GM18951 (cell line): ENCODE results near the gene AGPAT4.

Experiments used
- POLR2A ChIP-seq: IDR thresholded peaks from 4 replicates; pipeline ENCODE4 v1.6.1; 2011; ENCODE audit warnings: mild to moderate bottlenecking; ENCODE audit not compliant: insufficient read length, insufficient read depth; ENCODE audit errors: extremely low read depth
- in situ Hi-C: fragments of 300-500 bp; cut with MboI; formaldehyde crosslinking; loops from one replicate; pipeline ENCODE4 v1.12.0; 2022; ENCODE audit warnings: low sequenced_read_pairs, mixed read lengths, inconsistent platforms; ENCODE audit not compliant: unreplicated experiment

AGPAT4 gene

DNA sequence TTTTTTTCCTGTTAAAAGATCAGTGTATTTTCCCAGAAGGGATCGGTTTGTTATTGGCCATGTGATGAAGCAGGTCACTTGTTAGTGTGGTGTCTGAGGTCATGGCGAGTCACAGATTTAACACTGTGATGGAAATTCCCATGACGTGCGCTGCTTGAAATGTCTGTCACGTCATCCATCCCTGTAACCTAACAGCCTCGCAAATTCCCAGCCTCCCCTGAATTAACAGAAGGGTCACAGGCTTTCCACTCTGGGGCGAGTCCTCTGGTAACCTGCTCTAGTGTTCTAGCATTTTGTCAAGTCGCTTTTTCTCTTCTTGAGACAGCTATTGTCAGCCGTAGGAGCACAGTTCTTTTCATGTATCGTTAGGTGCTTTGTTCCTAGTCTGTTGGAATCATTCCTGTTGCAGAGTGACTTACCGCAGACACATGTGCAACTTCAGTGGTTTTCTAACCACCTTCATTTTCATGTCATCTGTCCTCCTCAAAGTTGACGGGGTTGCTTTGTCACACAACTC is 145.1 kb downstream of the AGPAT4 start:
- TF ChIP-seq POLR2A, result no peak
- in situ Hi-C loops, result no loop called here

DNA sequence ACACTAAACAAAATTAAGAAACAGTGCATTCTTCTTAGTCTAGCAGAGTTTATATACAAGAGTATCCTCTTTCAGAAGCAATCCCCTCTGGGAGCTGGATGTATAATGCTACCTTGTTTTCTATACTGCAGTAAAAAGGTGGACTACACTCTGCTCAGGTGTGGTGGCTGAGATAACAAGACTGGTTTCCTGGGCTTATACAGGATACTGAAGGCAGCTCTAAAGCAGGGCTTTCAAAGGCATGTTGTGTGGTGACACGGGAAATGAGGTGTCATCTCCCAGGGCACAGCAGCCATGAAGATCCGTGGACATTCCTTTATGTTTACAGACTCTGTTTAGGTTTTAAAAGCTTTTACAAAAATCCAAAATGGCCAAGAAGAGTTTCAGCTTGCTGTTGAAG is 145.6 kb downstream of the AGPAT4 start:
- TF ChIP-seq POLR2A, result no peak
- in situ Hi-C loops, result no loop called here

DNA sequence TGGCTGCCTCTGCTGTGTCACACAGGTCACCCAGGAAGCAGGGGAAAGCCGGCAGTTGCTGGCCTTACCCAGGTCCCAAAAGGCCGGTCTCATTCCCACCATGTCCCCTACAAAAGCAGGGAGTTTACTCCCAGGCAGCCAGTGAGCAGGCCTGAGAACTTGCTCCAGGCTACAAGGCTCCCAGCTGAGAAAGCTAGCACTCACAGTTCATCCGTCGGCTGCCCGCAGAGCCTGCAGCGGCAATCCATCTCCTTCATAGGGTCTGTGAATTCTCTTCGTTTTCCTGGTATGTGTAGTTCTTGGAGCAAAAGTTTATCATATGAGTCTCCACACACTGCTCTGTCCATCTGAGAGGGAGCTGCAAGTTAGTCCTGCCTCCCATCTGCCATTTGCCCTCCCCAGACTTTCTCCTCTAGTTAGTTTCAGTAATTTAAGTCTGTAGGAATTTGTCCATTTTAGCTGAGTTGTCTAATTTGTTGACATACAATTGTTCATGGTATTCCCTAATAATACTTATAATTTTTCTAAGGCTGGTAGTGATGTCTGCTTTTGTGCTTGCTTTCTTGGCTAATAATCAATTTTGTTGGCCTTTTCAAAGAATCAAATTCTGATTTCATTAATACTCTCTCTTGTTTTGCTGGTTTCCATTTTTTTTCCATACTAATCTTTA is 146.7 kb downstream of the AGPAT4 start:
- no peak for TF ChIP-seq POLR2A
- in situ Hi-C loops, result no loop called here

DNA sequence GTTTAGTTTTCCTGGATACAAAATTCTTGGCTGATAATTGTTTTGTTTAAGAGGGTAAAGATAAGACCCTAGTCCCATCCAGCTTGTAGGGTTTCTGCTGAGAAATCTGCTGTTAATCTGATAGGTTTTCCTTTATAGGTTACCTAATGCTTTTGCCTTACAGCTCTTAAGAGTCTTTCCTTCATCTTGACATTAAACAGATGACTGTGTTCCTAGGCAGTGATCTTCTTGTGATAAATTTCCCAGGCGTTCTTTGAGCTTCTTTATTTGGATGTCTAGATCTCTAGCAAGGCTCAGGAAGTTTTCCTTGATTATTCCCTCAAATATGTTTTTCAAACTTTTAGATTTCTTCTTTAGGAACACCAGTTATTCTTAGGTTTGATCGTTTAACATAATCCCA is 148.3 kb downstream of the AGPAT4 start:
- in situ Hi-C loops, result no loop called here
- TF ChIP-seq POLR2A, result no peak

DNA sequence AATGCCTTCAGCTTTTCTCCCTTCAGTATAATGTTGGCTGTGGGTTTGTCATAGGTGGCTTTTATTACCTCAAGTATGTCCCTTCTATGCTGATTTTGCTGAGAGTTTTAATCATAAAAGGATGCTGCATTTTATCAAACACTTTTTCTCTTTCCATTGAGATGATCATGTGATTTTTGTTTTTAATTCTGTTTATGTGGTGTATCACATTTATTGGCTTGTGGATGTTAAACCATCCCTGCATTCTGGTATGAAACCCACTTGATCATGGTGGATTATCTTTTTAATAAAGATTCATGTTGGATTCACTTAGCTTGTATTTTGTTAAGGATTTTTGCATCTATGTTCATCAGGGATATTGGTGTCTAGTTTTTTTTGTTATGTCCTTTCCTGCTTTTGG is 150.5 kb downstream of the AGPAT4 start:
- in situ Hi-C loops, result loop anchor here (25.0 kb wide), 1 partner anchor 386 kb away; no protein-coding TSS in a partner anchor

DNA sequence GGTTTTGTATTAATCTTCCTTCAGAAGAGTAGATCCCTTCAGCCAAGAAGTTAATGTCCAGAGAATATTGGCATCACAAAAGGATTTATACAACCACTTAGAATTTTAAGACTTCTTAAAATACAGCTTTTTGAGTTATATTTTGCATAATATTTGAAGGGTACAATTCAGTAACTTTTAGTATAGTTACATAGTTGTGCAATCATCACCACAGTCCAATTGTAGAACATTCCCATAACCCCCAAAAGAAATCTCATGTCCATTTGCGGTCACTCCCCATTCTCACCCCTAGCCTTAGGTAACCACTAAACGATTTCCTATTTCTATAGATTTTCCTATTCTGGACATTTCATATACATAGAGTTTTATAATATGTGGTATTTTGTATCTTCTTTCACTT is 155.9 kb downstream of the AGPAT4 start:
- no peak for TF ChIP-seq POLR2A
- in situ Hi-C loops, result loop anchor here (25.0 kb wide), 1 partner anchor 381 kb away; no protein-coding TSS in a partner anchor

DNA sequence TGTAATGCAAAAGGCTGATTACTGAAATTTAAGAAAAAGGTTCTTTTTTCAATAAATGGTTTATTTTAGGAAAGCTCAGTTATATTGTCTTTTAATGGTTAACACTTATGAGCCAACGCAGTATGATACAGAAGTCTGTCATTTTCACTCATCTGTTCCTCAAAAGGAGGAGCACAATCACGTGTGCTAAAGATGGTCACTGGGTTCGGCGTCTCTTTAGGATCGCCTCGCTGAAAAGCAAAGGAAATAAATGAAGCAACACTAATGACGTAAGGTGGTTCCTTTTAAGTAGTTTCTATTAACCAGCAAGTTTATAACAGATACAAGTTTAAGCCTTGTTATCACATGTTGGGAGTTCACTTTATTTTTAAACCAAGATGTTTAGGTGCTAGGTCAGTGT is 156.6 kb downstream of the AGPAT4 start:
- in situ Hi-C loops, result loop anchor here (25.0 kb wide), 1 partner anchor 380 kb away; no protein-coding TSS in a partner anchor
- TF ChIP-seq POLR2A, result no peak

DNA sequence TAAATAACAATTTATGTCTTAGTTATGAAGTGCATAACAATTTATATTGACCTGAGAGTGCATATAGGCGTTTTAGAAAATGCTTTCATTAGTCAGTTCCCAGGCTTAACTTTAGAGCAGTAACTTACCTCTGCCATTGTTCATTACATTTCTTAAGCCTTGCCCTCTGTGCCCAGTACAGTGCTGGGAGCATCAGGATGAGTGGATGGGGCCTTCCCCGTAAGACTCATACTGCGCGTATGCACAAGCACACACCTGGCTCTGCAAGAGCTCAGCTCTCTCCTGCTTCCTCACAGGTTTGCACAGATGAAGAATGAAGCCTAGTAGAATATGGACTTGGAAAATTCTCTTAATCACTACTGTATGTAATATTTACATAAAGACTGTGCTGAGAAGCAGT is 157.3 kb downstream of the AGPAT4 start:
- in situ Hi-C loops, result loop anchor here (25.0 kb wide), 1 partner anchor 379 kb away; no protein-coding TSS in a partner anchor
- TF ChIP-seq POLR2A, result no peak

DNA sequence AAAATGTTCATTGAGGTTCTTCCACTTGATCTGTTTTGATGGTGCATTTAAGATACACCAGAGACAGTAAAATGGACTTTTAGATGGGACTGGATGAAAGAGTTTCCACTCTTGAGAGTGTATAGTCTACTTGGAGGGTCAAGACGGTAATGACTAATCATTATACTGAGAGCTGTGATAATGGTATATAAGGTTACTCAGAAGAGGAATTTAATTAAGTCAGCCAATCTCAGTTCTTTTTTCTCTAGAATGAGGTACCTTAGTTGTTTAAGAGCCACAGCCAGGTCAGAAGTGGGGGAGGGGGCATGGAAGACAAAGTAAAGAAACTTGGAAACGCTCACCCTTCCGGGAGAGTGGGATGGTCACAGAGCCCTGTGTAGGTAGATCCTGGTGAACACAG is 158.4 kb downstream of the AGPAT4 start:
- TF ChIP-seq POLR2A, result no peak
- in situ Hi-C loops, result loop anchor here (25.0 kb wide), 1 partner anchor 378 kb away; no protein-coding TSS in a partner anchor

DNA sequence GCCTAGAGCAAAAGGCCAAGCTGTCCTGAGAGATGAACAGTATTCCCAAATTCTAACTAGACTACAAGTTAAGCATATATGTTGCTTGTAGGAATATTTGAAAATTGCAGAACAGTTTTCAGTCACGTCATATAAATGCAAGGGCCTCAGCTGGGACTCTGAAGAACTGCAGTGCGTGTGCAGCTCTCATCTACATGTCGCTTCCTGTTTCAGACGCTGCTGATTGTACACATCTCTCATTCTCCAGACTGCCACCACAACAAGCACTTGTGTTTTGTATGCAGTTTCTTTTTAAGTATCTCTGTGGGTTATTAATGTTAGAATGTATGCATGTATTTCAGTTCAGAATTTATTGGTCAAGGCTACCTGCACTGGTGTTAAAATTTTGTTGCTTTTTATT is 162.6 kb downstream of the AGPAT4 start:
- in situ Hi-C loops, result loop anchor here (25.0 kb wide), 1 partner anchor 374 kb away; no protein-coding TSS in a partner anchor
- no peak for TF ChIP-seq POLR2A

DNA sequence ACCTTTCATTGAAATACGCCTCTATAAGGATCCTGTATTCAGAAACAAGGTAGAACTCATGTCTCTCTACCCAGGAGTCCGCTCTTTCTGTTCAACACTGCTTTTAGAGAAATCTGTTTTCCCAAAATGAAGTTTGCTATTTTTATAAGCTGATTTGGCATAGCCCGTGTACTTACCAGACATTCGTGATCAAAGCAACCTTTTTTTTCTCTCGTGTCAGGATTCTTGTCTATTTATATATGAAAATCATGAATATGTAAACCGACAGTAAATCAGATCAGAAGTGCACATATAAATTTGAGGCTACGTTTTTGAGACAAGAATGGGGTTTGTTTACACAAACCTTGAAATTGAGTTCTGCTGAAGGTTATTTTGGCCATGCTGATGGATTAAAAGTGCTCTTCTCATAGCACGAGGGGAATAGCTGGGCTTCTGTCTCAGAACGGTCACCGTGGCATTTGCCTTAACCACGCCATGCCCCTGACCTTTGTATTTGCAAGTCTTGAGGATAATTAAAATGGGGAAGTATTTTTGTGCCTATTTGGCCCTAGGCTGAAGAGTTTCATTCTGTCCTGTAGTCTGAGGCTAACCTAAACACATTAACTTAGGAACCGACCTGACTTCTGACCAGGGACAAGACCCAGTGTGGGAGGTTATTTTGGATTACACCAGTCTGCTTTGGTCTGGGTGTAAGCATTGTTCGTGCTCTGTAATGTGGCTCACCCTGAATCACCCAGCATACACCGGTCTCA is 163.7 kb downstream of the AGPAT4 start:
- no peak for TF ChIP-seq POLR2A
- in situ Hi-C loops, result loop anchor here (25.0 kb wide), 1 partner anchor 373 kb away; no protein-coding TSS in a partner anchor

DNA sequence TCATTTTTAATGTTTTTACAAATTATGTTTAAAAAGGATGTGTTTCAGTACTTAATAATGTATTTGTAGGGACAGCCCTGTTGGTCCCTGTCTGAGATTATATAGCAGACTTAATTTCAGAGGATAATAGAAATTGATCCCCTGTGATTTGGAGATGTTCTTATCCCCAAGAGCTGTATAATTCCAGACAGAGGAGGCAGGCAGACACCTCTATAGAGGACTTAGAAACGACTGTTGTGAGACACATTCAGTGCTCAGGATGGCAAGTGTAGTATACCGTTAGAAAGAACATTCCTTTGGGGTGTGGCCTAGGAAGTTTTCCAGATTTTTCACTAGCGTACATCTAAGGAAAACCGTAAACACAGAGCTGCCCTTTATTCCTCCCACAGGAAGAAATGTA is 164.5 kb downstream of the AGPAT4 start:
- in situ Hi-C loops, result loop anchor here (25.0 kb wide), 1 partner anchor 372 kb away; no protein-coding TSS in a partner anchor

DNA sequence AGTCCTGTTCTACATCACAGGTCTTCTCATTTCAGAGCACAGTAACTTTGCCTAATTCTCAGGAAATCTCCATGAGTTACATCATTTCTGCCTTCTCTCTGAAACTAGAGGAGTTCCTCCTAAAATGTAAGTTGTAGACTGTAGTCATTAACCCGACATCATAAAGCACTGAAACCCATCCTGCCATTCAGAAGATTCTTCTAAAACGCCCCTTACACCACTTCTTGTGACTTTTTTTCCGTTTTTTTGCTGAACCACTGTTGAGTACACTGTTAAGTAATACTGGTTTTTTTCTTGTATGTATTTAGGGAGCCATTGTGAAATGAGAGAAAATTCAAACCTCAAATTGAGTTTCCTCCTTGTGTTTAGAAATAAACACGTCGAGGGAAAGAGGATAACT is 164.9 kb downstream of the AGPAT4 start:
- no peak for TF ChIP-seq POLR2A
- in situ Hi-C loops, result loop anchor here (25.0 kb wide), 1 partner anchor 372 kb away; no protein-coding TSS in a partner anchor

More for the DNA sequence above, 164.5 kb downstream of the AGPAT4 start:
- no peak for TF ChIP-seq POLR2A
